Skin of body (tissue), 2 donors: Measurements from ENCODE around the gene RELA. TPM values are rescaled to one million over a fixed set of nuclear protein-coding genes. Genes with fewer than 3 reads are reported as not detected.
A peak's percentile ranks its signal among the peaks of the same experiment; 100 is the strongest.
"Not testable (repeated sequence)": the region's sequence is repeated elsewhere in the genome, so short reads cannot be mapped to it uniquely, and the experiment has no call there.

Experiments
- DNase-seq: peaks from one replicate; lab custom pipeline; 2025; lab: John Stamatoyannopoulos, UW
- total RNA-seq: library from RNA; depleted of rRNA; stranded (reverse); fragments of >200 nt; gene quantifications from one replicate; pipeline ENCODE4 v1.2.3, GENCODE V29; 2014

RELA gene
- total RNA-seq, 1 donor from 2014 or later: 22.6 TPM

- DNase-seq: no peak
These were observed 12.8 kb downstream of the RELA start for GRCh38 chr11:65649656-65650546.

GRCh38 chr11:65648997-65649493, 13.7 kb downstream of the RELA start:
- DNase-seq: no peak

DNA sequence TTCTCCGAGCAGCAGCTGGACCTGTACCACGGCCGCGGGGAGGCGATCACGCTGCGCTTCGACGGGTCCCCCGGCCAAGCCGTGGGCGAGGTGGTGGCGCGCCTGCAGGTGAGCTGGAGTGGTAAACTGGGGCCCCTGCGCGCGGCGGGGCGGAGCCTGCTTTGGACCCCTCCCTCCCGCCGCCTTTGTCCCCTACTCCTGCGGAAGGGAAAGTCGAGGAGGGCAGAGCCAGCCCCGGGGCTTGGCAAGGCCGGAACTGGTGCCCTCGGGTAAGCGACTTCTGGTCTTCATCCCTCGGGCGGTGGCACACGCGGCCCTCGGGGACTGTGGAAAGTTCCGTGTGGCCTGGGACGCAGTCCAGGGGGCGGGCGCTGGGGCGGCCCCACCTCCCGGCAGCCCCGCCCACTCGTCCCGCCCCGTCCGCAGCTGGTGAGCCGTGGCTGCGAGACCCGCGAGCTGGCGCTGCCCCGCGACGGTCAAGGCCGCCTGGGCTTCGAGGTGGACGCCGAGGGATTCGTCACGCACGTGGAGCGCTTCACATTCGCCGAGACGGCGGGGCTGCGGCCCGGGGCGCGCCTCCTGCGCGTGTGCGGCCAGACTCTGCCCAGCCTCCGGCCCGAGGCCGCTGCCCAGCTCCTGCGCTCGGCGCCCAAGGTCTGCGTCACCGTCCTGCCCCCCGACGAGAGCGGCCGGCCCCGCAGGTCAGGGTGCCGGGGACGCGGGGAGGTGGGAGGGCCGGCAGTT, 15.6 kb downstream of the RELA start:
- no peak for DNase-seq

- no peak for DNase-seq
These were observed 16.3 kb downstream of the RELA start for GRCh38 chr11:65646288-65646957.

DNA sequence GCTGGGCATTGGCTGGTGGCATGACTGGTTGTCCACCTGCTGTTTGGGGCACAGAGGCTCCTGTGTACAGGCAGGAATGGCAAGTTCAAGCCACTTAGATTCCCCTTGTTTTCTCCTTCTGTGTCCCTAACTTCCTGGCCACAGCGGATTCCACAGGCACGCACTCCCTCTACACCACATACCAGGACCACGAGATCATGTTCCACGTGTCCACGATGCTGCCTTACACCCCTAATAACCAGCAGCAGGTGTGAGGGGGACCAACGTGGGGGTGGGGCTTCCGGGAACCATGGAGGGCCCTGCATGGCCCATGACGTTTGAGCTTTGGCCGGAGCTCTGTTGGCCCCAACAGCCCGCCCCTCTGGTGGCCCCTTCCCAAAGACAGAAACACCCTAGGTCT, 17.0 kb downstream of the RELA start:
- DNase-seq: no peak

DNA sequence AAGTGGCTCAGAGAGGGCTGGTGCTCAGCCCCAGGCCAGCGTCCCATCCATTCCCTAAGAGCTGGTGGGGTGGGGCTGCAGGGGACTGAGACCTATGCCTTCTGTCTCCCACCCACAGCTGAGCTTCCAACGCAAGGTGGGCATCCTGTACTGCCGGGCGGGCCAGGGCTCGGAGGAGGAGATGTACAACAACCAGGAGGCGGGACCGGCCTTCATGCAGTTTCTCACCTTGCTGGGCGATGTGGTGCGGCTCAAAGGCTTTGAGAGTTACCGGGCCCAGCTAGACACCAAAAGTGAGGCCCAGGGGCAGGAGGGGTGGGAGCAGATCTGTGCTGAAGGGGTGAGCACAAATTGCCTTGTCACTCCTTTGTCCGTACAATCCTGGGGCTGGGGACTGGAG, 17.9 kb downstream of the RELA start:
- no peak for DNase-seq

DNA sequence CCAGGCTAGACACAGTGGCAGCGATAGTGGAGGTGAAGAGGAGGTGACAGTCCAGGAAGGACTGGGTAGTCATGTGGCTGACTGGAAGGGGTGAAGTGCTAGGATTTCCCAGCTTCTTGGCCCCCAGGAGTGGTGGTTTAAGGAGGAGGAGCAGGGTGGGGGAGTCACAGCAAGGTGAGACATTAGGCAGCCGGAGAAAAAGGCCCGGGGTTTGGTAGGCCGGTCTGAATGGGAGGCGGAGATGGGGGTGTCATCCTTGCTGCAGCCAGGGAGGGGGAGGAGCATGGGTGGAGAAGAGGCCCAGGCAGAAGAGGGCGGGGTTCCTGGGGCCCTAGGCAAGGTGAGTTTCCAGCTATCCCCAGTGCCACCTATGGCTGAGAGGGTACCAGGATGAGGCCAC, 18.7 kb downstream of the RELA start:
- no peak for DNase-seq

GRCh38 chr11:65642014-65642671, 20.6 kb downstream of the RELA start:
- no peak for DNase-seq

GRCh38 chr11:65641297-65642013, 21.3 kb downstream of the RELA start:
- DNase-seq: no peak

DNA sequence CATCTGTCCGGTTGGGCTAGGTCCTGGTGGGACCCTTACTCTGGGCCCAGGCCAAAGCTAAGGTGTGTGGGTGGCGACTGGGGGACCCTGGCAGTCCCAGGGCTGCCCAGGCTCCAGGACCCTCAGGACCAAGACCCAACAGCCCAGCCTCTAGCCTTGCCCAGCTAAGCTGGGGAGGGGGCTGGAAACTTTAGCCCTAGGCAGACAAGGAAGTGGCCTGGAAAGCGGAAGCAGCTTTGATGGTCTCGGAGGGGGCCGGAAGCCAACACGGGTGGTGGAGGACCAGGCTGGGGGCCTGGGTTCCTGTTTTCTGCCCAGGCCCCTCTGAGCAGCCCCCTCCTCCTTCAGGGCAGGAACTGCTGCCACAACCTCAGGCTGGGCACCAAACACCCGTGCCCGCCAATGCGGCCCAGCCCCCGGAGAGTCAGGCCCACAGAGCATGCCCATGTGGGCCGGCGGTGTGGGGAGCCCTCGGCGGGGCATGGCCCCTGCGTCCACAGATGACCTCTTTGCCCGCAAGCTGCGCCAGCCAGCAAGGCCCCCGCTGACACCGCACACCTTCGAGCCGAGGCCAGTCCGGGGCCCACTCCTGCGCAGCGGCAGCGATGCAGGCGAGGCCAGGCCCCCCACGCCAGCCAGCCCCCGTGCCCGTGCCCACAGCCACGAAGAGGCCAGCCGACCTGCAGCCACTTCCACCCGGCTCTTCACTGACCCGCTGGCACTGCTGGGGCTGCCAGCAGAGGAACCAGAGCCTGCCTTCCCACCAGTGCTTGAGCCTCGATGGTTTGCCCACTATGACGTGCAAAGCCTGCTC, 22.0 kb downstream of the RELA start:
- no peak for DNase-seq

DNA sequence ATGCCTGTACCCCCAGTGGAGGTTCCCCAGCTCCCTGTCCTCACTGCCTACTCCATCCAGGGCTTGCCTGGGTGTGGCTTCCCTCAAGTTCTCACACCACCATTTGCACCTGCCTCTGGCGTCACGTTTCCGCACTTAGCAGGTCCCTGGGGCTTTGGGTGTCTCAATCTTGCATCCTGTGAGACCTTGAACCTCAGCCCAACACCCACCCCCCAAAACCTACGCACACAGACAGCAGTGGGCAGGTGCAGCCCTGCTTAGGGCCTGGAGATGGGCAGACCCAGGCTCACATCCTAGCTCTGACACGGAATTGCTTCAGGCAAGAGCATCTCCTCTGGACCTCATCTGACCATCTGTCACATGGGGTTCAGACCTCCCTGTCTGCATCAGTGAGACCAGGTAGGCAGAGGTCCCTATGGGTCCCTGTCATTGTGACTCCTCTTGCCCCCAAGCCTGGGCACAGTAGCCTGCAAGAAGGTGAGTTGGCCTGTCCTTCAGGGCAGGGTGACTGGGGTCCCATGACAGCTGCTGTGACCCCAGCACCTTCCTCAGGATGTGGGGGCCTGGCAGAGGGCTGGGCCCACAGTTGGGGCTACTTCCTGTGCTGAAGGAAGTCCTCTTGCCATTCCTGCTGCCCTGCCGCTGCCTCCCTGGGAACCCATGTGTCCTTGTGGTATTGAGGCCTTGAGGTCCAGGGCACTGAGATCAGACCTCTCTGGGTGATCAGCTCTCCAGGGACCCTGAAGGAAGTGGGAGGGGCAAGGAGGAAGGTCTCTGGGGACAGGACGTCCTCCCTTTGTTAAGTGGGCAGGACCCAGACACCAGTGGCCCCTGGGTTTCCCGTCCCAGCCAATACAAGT, 22.9 kb downstream of the RELA start:
- DNase-seq: no peak

- not testable (repeated sequence) for DNase-seq
These were observed 23.5 kb downstream of the RELA start for GRCh38 chr11:65639228-65639597.

DNA sequence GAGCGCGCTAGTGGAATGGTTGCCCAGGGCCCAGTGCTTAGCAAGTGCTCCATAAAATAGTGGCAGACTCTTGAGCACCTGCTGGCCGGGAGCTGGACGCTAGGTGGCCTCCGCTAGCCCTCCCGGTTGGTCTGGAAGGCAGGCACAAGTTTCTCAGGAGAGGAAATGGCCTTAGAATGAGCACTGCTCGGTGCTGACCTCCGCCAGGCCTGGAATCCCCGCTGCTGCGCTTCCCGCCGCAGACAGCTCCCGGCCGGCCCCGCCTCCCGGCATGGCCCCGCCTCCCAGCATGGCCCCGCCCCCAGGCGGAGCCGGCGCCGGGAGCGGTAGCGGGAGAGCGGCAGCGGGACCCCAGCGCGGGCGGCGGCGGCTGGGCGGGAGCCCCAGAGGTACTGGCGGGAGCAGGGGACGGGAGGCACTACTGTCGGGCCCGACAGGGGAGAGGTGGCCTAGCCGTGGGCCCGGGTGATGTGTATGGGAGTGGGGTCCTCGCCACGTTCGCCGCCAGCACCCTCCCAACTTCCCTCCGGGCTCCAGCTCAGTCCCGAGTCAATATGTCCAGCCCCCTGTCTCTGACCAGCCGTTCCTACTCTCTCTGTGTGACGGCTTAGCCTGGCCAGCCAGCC, 24.8 kb downstream of the RELA start, which contains the start of gene SIPA1:
TSS of gene SIPA1 (plus strand) at position 308 of the 626 bp plus-strand sequence. CDS start 2,821 bp downstream, outside the sequence.
- peak; percentile 76 for DNase-seq

- no peak for DNase-seq
These were observed 25.6 kb downstream of the RELA start for GRCh38 chr11:65637032-65637557.

DNA sequence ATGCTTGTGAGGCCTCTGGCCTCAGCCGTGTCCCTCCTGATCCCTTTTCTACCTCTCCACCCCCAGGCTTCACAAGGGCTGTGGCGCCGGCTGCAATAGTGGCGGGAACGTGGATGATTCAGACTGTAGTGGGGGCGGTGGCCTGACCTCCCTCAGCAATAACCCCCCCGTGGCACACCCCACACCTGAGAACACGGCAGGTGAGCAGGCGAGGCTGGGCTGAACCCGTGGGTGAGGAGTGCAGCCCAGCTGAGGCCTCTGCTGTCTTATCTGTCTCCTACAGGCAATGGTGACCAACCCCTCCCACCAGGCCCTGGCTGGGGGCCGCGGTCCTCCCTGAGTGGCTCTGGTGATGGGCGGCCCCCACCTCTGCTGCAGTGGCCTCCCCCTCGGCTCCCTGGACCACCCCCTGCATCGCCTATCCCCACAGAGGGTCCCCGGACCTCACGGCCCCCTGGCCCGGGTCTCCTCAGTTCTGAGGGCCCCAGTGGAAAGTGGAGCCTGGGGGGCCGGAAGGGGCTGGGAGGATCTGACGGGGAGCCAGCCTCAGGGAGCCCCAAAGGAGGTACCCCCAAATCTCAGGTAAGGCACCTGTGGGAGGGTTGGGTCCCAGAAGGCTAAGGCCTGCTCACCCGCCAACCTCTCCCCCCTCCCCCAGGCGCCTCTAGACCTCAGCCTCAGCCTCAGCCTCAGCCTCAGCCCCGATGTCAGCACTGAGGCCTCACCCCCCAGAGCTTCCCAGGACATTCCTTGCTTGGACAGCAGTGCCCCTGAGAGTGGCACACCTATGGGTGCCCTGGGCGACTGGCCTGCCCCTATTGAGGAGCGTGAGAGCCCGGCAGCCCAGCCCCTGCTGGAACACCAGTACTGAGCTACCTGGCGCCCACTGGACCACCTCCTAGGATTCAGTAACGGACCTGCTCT, 26.3 kb downstream of the RELA start:
- DNase-seq: no peak

GRCh38 chr11:65634905-65635731, 27.6 kb downstream of the RELA start:
- DNase-seq: no peak
